Measurements from ENCODE around the gene EFNB3.
A peak's percentile ranks its signal among the peaks of the same experiment; 100 is the strongest.

Gene EFNB3

DNA sequence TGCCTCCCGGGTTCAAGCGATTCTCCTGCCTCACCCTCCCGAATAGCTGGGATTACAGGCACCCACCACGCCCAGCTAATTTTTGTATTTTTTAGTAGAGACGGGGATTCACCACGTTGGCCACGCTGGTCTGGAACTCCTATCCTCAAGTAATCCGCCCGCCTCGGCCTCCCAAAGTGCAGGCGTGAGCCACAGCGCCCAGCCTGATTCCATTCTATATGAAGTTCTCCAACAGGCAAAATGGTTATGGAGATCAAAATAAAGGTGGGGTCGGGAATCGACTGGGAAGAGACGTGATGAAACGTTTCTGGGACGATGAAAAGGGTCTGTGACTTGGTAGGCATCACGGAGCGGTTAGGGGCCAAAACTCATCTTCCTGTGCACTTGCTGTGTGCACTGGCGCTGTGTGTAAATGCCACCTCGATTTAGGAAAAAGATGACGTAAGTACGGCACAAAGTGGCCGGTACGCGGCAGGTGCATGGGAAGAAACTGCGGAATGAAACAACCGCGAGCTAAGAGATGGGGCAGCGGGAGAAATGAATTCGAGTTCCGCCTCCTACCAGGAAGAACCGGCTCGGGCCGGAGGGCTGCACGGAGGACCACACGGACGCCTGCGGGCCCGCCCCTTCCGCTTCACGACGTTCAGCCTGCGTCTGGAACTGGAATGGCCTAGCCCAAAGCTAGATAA, 19.3 kb upstream of the EFNB3 start:
- H3K9me3 ChIP-seq (ENCODE audit: control insufficient read depth in 1 of 2, low read length in 2 of 2): no peaks in the 10 kb centered on the region
- peaks cover 21 to 23% of the 10 kb centered on the region in 2 donors for H3K4me1 ChIP-seq (ENCODE audit: control insufficient read depth in 1 of 2, insufficient read depth in 2 of 2, low read length in 2 of 2)
- H3K27ac ChIP-seq (ENCODE audit: low read length): peak overlapping the region; percentile 99
- H3K36me3 ChIP-seq (ENCODE audit: control insufficient read depth in 1 of 2, insufficient read depth in 2 of 2, low read length in 2 of 2): peaks cover 0 to 4% of the 10 kb centered on the region in 2 donors
- no peaks in the 10 kb centered on the region for H3K27me3 ChIP-seq (ENCODE audit: low read depth, low read length)
- H3K4me3 ChIP-seq (ENCODE audit: low read depth in 1 of 2, low read length in 2 of 2): peak overlapping the region; percentile 94 to 99

GRCh38 chr17:7686222-7687071, 18.6 kb upstream of the EFNB3 start:
- H3K4me3 ChIP-seq (ENCODE audit: low read depth in 1 of 2, low read length in 2 of 2): peak overlapping the region; percentile 94 to 99
- peak overlapping the region; percentile 99 for H3K27ac ChIP-seq (ENCODE audit: low read length)
- peaks cover 21 to 23% of the 10 kb centered on the region in 2 donors for H3K4me1 ChIP-seq (ENCODE audit: control insufficient read depth in 1 of 2, insufficient read depth in 2 of 2, low read length in 2 of 2)
- H3K9me3 ChIP-seq (ENCODE audit: control insufficient read depth in 1 of 2, low read length in 2 of 2): no peaks in the 10 kb centered on the region
- no peaks in the 10 kb centered on the region for H3K27me3 ChIP-seq (ENCODE audit: low read depth, low read length)
- H3K36me3 ChIP-seq (ENCODE audit: control insufficient read depth in 1 of 2, insufficient read depth in 2 of 2, low read length in 2 of 2): peaks cover 0 to 4% of the 10 kb centered on the region in 2 donors

GRCh38 chr17:7687072-7687907, 17.7 kb upstream of the EFNB3 start, which contains the start of gene TP53:
TP53 (minus strand) TSS chr17:7687490; CDS start chr17:7676594, 10,896 bp downstream.
- H3K4me3 ChIP-seq (ENCODE audit: low read depth in 1 of 2, low read length in 2 of 2): peak within 1 kb of the TSS; percentile 94 to 99
- no peaks in the 10 kb centered on the region for H3K9me3 ChIP-seq (ENCODE audit: control insufficient read depth in 1 of 2, low read length in 2 of 2)
- H3K4me1 ChIP-seq (ENCODE audit: control insufficient read depth in 1 of 2, insufficient read depth in 2 of 2, low read length in 2 of 2): peaks cover 21 to 23% of the 10 kb centered on the region in 2 donors
- H3K27ac ChIP-seq (ENCODE audit: low read length): peak within 1 kb of the TSS; percentile 99
- no peaks in the 10 kb centered on the region for H3K27me3 ChIP-seq (ENCODE audit: low read depth, low read length)
- peaks cover 0 to 4% of the 10 kb centered on the region in 2 donors for H3K36me3 ChIP-seq (ENCODE audit: control insufficient read depth in 1 of 2, insufficient read depth in 2 of 2, low read length in 2 of 2)

DNA sequence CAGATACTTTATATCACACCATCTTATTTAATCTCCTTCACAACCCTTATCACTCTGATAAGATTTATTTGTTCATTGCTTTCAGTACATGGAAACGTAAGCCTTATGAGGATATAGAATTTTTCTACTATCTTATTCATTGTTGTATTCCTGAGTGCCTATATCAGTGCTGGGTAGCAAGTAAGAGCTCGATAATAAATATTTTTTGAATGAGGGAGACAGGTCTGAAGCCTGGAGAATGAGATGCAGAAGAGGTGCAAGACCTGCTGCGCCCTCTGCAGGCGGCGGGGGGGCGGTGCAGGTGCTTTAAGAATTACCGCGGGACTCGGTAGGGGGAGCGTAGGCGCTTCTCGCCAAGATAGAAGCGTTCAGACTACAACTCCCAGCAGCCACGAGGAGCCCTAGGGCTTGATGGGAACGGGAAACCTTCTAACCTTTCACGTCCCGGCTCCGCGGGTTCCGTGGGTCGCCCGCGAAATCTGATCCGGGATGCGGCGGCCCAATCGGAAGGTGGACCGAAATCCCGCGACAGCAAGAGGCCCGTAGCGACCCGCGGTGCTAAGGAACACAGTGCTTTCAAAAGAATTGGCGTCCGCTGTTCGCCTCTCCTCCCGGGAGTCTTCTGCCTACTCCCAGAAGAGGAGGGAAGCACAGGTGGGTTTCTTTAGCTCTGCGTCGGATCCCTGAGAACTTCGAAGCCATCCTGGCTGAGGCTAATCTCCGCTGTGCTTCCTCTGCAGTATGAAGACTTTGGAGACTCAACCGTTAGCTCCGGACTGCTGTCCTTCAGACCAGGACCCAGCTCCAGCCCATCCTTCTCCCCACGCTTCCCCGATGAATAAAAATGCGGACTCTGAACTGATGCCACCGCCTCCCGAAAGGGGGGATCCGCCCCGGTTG, 16.8 kb upstream of the EFNB3 start, which contains the start of gene WRAP53:
Gene WRAP53, plus strand, starts transcription at position 570 of the 900 bp plus-strand sequence. Its CDS starts 172 bp downstream, at position 742.
- Histone ChIP-seq H3K36me3 (ENCODE audit: control insufficient read depth in 1 of 2, insufficient read depth in 2 of 2, low read length in 2 of 2) (peaks cover 0 to 4% of the 10 kb centered on the region in 2 donors), H3K4me1 (ENCODE audit: control insufficient read depth in 1 of 2, insufficient read depth in 2 of 2, low read length in 2 of 2) (peaks cover 21 to 23% of the 10 kb centered on the region in 2 donors), H3K27ac (ENCODE audit: low read length) (peak within 1 kb of the TSS; percentile 99)

DNA sequence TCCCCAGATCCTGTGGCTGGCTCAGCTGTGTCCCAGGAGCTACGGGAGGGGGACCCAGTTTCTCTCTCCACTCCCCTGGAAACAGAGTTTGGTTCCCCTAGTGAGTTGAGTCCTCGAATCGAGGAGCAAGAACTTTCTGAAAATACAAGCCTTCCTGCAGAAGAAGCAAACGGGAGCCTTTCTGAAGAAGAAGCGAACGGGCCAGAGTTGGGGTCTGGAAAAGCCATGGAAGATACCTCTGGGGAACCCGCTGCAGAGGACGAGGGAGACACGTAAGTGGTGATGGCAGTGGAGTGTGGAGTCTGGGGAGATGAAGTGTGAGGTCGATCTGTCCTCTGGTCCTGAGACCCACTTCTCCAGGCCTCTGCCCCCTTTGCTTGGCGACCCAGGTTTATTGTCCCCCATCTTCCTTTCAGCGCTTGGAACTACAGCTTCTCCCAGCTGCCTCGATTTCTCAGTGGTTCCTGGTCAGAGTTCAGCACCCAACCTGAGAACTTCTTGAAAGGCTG, 16.1 kb upstream of the EFNB3 start:
- Histone ChIP-seq H3K4me3 (ENCODE audit: low read depth in 1 of 2, low read length in 2 of 2) (peak overlapping the region; percentile 94 to 99), H3K4me1 (ENCODE audit: control insufficient read depth in 1 of 2, insufficient read depth in 2 of 2, low read length in 2 of 2) (peaks cover 21 to 23% of the 10 kb centered on the region in 2 donors), H3K36me3 (ENCODE audit: control insufficient read depth in 1 of 2, insufficient read depth in 2 of 2, low read length in 2 of 2) (peaks cover 0 to 4% of the 10 kb centered on the region in 2 donors), H3K27ac (ENCODE audit: low read length) (peak overlapping the region; percentile 60), H3K9me3 (ENCODE audit: control insufficient read depth in 1 of 2, low read length in 2 of 2) (no peaks in the 10 kb centered on the region), H3K27me3 (ENCODE audit: low read depth, low read length) (no peaks in the 10 kb centered on the region)

More for the DNA sequence above, 16.8 kb upstream of the EFNB3 start, which contains the start of gene WRAP53:
- no peaks in the 10 kb centered on the region for H3K27me3 ChIP-seq (ENCODE audit: low read depth, low read length)
- H3K9me3 ChIP-seq (ENCODE audit: control insufficient read depth in 1 of 2, low read length in 2 of 2): no peaks in the 10 kb centered on the region
- peak within 1 kb of the TSS; percentile 94 to 99 for H3K4me3 ChIP-seq (ENCODE audit: low read depth in 1 of 2, low read length in 2 of 2)

GRCh38 chr17:7695586-7695985, 9.4 kb upstream of the EFNB3 start:
- Histone ChIP-seq H3K4me1 (ENCODE audit: control insufficient read depth in 1 of 2, insufficient read depth in 2 of 2, low read length in 2 of 2) (no peaks in the 10 kb centered on the region), H3K4me3 (ENCODE audit: low read depth in 1 of 2, low read length in 2 of 2) (no peak overlapping the region), H3K27ac (ENCODE audit: low read length) (no peak overlapping the region), H3K9me3 (ENCODE audit: control insufficient read depth in 1 of 2, low read length in 2 of 2) (no peaks in the 10 kb centered on the region), H3K36me3 (ENCODE audit: control insufficient read depth in 1 of 2, insufficient read depth in 2 of 2, low read length in 2 of 2) (peaks cover 6 to 8% of the 10 kb centered on the region in 2 donors), H3K27me3 (ENCODE audit: low read depth, low read length) (no peaks in the 10 kb centered on the region)

- H3K27me3 ChIP-seq (ENCODE audit: low read depth, low read length): no peaks in the 10 kb centered on the region
- H3K4me3 ChIP-seq (ENCODE audit: low read depth in 1 of 2, low read length in 2 of 2): no peak overlapping the region
- H3K9me3 ChIP-seq (ENCODE audit: control insufficient read depth in 1 of 2, low read length in 2 of 2): no peaks in the 10 kb centered on the region
- no peaks in the 10 kb centered on the region for H3K4me1 ChIP-seq (ENCODE audit: control insufficient read depth in 1 of 2, insufficient read depth in 2 of 2, low read length in 2 of 2)
- H3K36me3 ChIP-seq (ENCODE audit: control insufficient read depth in 1 of 2, insufficient read depth in 2 of 2, low read length in 2 of 2): peaks cover 12 to 21% of the 10 kb centered on the region in 2 donors
- no peak overlapping the region for H3K27ac ChIP-seq (ENCODE audit: low read length)
Observed at GRCh38 chr17:7697828-7698588, 7.0 kb upstream of the EFNB3 start.

DNA sequence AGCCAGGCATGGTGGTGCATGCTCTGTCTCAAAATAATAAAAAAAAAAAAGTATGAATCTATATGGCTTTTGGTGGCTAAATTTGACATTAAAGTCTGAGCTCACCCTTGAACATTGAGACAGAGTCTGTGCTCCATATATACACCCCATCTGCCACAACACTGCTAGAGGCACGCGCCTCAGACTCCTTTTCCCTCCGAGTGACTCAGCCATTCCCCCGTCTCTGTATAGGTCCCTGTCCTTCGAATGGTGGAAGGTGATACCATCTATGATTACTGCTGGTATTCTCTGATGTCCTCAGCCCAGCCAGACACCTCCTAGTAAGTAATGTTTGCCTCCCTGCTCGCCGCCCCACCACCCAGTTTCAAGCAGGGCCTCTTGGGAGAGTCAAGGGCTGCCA, 4.5 kb upstream of the EFNB3 start:
- Histone ChIP-seq H3K4me3 (ENCODE audit: low read depth in 1 of 2, low read length in 2 of 2) (no peak overlapping the region), H3K9me3 (ENCODE audit: control insufficient read depth in 1 of 2, low read length in 2 of 2) (no peaks in the 10 kb centered on the region), H3K4me1 (ENCODE audit: control insufficient read depth in 1 of 2, insufficient read depth in 2 of 2, low read length in 2 of 2) (peaks cover 0 to 12% of the 10 kb centered on the region in 2 donors), H3K27ac (ENCODE audit: low read length) (no peak overlapping the region), H3K27me3 (ENCODE audit: low read depth, low read length) (peaks cover 15% of the 10 kb centered on the region), H3K36me3 (ENCODE audit: control insufficient read depth in 1 of 2, insufficient read depth in 2 of 2, low read length in 2 of 2) (peaks cover 11 to 18% of the 10 kb centered on the region in 2 donors)

GRCh38 chr17:7701681-7702080, 3.3 kb upstream of the EFNB3 start:
- Histone ChIP-seq H3K9me3 (ENCODE audit: control insufficient read depth in 1 of 2, low read length in 2 of 2) (no peaks in the 10 kb centered on the region), H3K4me1 (ENCODE audit: control insufficient read depth in 1 of 2, insufficient read depth in 2 of 2, low read length in 2 of 2) (peaks cover 0 to 14% of the 10 kb centered on the region in 2 donors), H3K27me3 (ENCODE audit: low read depth, low read length) (peaks cover 27% of the 10 kb centered on the region), H3K27ac (ENCODE audit: low read length) (no peak overlapping the region), H3K4me3 (ENCODE audit: low read depth in 1 of 2, low read length in 2 of 2) (no peak overlapping the region), H3K36me3 (ENCODE audit: control insufficient read depth in 1 of 2, insufficient read depth in 2 of 2, low read length in 2 of 2) (peaks cover 6 to 14% of the 10 kb centered on the region in 2 donors)

All from muscle layer of duodenum (tissue), 2 donors.